Smooth muscle cell of the coronary artery (primary cell): Measurements from ENCODE around the gene RPP21. TPM values are rescaled to one million over a fixed set of nuclear protein-coding genes. Genes with fewer than 3 reads are reported as not detected.

Experiments used
- total RNA-seq: library from RNA; depleted of rRNA; stranded (reverse); fragments of >200 nt; gene quantifications from 2 replicates; pipeline ENCODE4 v1.2.3, GENCODE V29; 2014; ENCODE audit warnings: low replicate concordance

Gene RPP21
- 11.7 and 24.4 TPM in 2 replicates for total RNA-seq

DNA sequence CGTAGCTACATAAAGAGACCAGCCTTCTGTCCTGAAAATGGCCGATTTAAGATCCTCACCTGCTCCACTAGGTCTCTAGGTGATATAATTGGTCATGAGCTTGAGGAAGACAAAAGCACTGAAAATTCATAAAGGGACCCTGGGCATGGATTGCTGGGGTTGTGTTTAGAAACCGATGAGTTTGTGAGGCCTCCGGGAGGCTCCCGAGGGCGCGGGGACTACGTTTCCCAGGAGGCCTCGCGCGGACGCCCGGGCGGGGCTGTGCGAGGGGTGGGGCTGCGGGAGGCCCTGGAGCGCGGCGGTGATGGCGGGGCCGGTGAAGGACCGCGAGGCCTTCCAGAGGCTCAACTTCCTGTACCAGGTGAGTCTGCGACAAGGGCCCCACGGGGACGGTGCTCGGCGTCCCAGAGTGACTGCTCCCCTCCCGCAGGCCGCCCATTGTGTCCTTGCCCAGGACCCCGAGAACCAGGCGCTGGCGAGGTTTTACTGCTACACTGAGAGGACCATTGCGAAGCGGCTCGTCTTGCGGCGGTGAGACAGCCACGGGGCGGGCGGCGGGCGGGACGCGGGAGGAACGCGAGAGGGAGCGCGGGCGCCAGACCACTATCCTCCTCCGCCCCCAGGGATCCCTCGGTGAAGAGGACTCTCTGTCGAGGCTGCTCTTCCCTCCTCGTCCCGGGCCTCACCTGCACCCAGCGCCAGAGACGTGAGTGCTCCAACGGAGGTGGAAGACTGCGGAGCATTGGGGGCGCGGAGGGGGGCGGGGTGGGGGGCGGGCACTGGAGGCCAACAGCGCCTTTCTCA is at the start of gene RPP21:
TSS of gene RPP21 (plus strand) at position 289 of the 804 bp plus-strand sequence. CDS start at position 305, 16 bp downstream.

DNA sequence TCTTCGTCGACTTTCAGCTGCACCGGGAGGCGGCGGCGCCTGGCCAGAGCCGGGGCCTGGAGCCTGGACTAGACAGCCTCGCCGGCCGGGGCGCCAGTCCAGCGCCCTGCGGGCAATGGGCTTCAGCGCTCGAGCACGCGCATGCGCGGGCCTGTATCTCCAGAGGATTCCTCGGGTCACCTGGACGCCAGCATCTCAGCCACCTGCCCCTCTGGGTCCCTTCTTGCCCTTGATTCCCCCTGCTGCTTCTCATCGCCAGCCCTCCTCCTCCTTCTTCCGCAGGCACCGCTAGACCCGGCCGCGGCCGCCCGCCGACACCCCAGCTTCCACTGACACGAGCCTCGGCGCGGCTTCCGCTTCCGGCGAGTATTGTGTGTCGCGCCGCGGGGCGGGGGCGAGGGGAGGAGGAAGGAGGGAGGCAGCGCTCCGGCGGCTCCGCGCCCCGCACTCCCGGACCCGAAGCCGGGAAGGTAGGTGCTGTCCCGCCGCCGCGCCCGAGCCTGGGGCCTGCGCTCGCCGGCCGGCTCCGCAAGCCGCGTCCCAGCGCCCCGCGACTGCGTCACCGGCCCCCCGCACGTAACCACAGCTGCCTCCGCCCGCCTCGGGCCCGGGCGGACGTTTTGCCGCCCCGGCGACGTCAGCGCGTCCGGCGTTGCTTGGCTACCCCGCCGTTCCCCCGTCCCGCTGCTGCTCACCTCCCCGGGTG is 18.3 kb upstream of the RPP21 start, which contains the start of gene TRIM39:
TSS of gene TRIM39 (plus strand) at position 402 of the 706 bp plus-strand sequence. CDS start 2,391 bp downstream, outside the sequence.

Other genes with a start within 250 kb of the RPP21 start
- 0.12 TPM in 1 of 2 replicates, not detected in the other for gene TRIM31, start 232.1 kb upstream of the RPP21 start, total RNA-seq
- under 0.01 TPM in 1 of 2 replicates, not detected in the other for gene TRIM40, start 209.0 kb upstream of the RPP21 start, total RNA-seq
- gene TRIM10, start 183.9 kb upstream of the RPP21 start, total RNA-seq: not detected in 2 replicates
- not detected in 2 replicates for gene TRIM15, start 181.6 kb upstream of the RPP21 start, total RNA-seq
- gene TRIM26, start 131.8 kb upstream of the RPP21 start, total RNA-seq: 18.6 and 21.9 TPM in 2 replicates
- gene TRIM39, start 18.2 kb upstream of the RPP21 start, total RNA-seq: 6.7 and 7.6 TPM in 2 replicates
- gene HLA-E, start 144.4 kb downstream of the RPP21 start, total RNA-seq: 159 and 210 TPM in 2 replicates
- 48.1 and 59.3 TPM in 2 replicates for gene GNL1, start 211.3 kb downstream of the RPP21 start, total RNA-seq
- gene PRR3, start 212.1 kb downstream of the RPP21 start, total RNA-seq: 3.9 and 6.0 TPM in 2 replicates
- 36.5 and 46.5 TPM in 2 replicates for gene ABCF1, start 226.3 kb downstream of the RPP21 start, total RNA-seq